Measurements from ENCODE around the gene TYW3.
"Not testable (repeated sequence)": the region's sequence is repeated elsewhere in the genome, so short reads cannot be mapped to it uniquely, and the experiment has no call there.

The TYW3 gene

GRCh38 chr1:74715236-74715502 lies 17.8 kb upstream of the TYW3 start:
- Mint-ChIP-seq H3K36me3 (ENCODE audit: low read depth) (peaks cover 44% of the 10 kb centered on the region), H3K27ac (no peak overlapping the region), H3K4me1 (ENCODE audit: low read depth) (no peaks in the 10 kb centered on the region), H3K9me3 (no peaks in the 10 kb centered on the region), H3K4me3 (no peak overlapping the region), H3K27me3 (no peaks in the 10 kb centered on the region)
- no peak for DNase-seq

GRCh38 chr1:74715806-74716205 lies 17.1 kb upstream of the TYW3 start:
- peaks cover 44% of the 10 kb centered on the region for H3K36me3 Mint-ChIP-seq (ENCODE audit: low read depth)
- no peaks in the 10 kb centered on the region for H3K27me3 Mint-ChIP-seq
- H3K27ac Mint-ChIP-seq = no peak overlapping the region
- DNase-seq = no peak
- H3K9me3 Mint-ChIP-seq = no peaks in the 10 kb centered on the region
- no peaks in the 10 kb centered on the region for H3K4me1 Mint-ChIP-seq (ENCODE audit: low read depth)
- no peak overlapping the region for H3K4me3 Mint-ChIP-seq

- H3K4me3 Mint-ChIP-seq = no peak overlapping the region
- no peaks in the 10 kb centered on the region for H3K4me1 Mint-ChIP-seq (ENCODE audit: low read depth)
- DNase-seq = no peak
- H3K9me3 Mint-ChIP-seq = no peaks in the 10 kb centered on the region
- H3K27me3 Mint-ChIP-seq = no peaks in the 10 kb centered on the region
- H3K27ac Mint-ChIP-seq = no peak overlapping the region
- peaks cover 44% of the 10 kb centered on the region for H3K36me3 Mint-ChIP-seq (ENCODE audit: low read depth)
Measured at GRCh38 chr1:74716822-74717221, 16.1 kb upstream of the TYW3 start.

- no peak overlapping the region for H3K27ac Mint-ChIP-seq
- no peak for DNase-seq
- peaks cover 48% of the 10 kb centered on the region for H3K36me3 Mint-ChIP-seq (ENCODE audit: low read depth)
- H3K27me3 Mint-ChIP-seq = no peaks in the 10 kb centered on the region
- no peaks in the 10 kb centered on the region for H3K9me3 Mint-ChIP-seq
- no peak overlapping the region for H3K4me3 Mint-ChIP-seq
- no peaks in the 10 kb centered on the region for H3K4me1 Mint-ChIP-seq (ENCODE audit: low read depth)
Measured at GRCh38 chr1:74717626-74718025, 15.3 kb upstream of the TYW3 start.

GRCh38 chr1:74726063-74726462 lies 6.9 kb upstream of the TYW3 start:
- Mint-ChIP-seq H3K36me3 (ENCODE audit: low read depth) (peaks cover 64% of the 10 kb centered on the region), H3K9me3 (peaks cover 16% of the 10 kb centered on the region), H3K27me3 (no peaks in the 10 kb centered on the region), H3K4me3 (no peak overlapping the region), H3K27ac (no peak overlapping the region), H3K4me1 (ENCODE audit: low read depth) (peaks cover 30% of the 10 kb centered on the region)
- no peak for DNase-seq

- no peak overlapping the region for H3K4me3 Mint-ChIP-seq
- H3K27ac Mint-ChIP-seq = no peak overlapping the region
- H3K9me3 Mint-ChIP-seq = peaks cover 16% of the 10 kb centered on the region
- no peaks in the 10 kb centered on the region for H3K27me3 Mint-ChIP-seq
- H3K36me3 Mint-ChIP-seq (ENCODE audit: low read depth) = peaks cover 51% of the 10 kb centered on the region
- DNase-seq = no peak
- peaks cover 43% of the 10 kb centered on the region for H3K4me1 Mint-ChIP-seq (ENCODE audit: low read depth)
Measured at GRCh38 chr1:74728736-74729135, 4.2 kb upstream of the TYW3 start.

GRCh38 chr1:74729741-74730478 lies 3.0 kb upstream of the TYW3 start:
- Mint-ChIP-seq H3K27ac (no peak overlapping the region), H3K9me3 (peaks cover 13% of the 10 kb centered on the region), H3K4me1 (ENCODE audit: low read depth) (peaks cover 54% of the 10 kb centered on the region), H3K4me3 (no peak overlapping the region), H3K27me3 (no peaks in the 10 kb centered on the region), H3K36me3 (ENCODE audit: low read depth) (peaks cover 50% of the 10 kb centered on the region)
- no peak for DNase-seq

GRCh38 chr1:74731399-74732052 lies 1.4 kb upstream of the TYW3 start:
- H3K36me3 Mint-ChIP-seq (ENCODE audit: low read depth) = peaks cover 45% of the 10 kb centered on the region
- no peak for DNase-seq
- no peak overlapping the region for H3K27ac Mint-ChIP-seq
- peaks cover 56% of the 10 kb centered on the region for H3K4me1 Mint-ChIP-seq (ENCODE audit: low read depth)
- peaks cover 7% of the 10 kb centered on the region for H3K9me3 Mint-ChIP-seq
- H3K27me3 Mint-ChIP-seq = no peaks in the 10 kb centered on the region
- peak overlapping the region; percentile 15 for H3K4me3 Mint-ChIP-seq

- DNase-seq = peak; percentile 50
- Mint-ChIP-seq H3K36me3 (ENCODE audit: low read depth) (peaks cover 46% of the 10 kb centered on the region), H3K4me3 (peak overlapping the region; percentile 94), H3K27ac (peak overlapping the region; percentile 98), H3K4me1 (ENCODE audit: low read depth) (peaks cover 55% of the 10 kb centered on the region)
- not testable (repeated sequence) for H3K27me3 Mint-ChIP-seq, H3K9me3 Mint-ChIP-seq
Measured at GRCh38 chr1:74732071-74732946, 643 bp upstream of the TYW3 start.

- no peak for DNase-seq
- H3K4me1 Mint-ChIP-seq (ENCODE audit: low read depth) = peaks cover 49% of the 10 kb centered on the region
- no peaks in the 10 kb centered on the region for H3K9me3 Mint-ChIP-seq
- no peaks in the 10 kb centered on the region for H3K27me3 Mint-ChIP-seq
- H3K27ac Mint-ChIP-seq = peak overlapping the region; percentile 98
- peak overlapping the region; percentile 94 for H3K4me3 Mint-ChIP-seq
- H3K36me3 Mint-ChIP-seq (ENCODE audit: low read depth) = peaks cover 59% of the 10 kb centered on the region
Measured at GRCh38 chr1:74733604-74734484, 892 bp downstream of the TYW3 start.

GRCh38 chr1:74737333-74737732 lies 4.4 kb downstream of the TYW3 start:
- peaks cover 87% of the 10 kb centered on the region for H3K36me3 Mint-ChIP-seq (ENCODE audit: low read depth)
- H3K27ac Mint-ChIP-seq = no peak overlapping the region
- peaks cover 26% of the 10 kb centered on the region for H3K4me1 Mint-ChIP-seq (ENCODE audit: low read depth)
- no peak overlapping the region for H3K4me3 Mint-ChIP-seq
- H3K27me3 Mint-ChIP-seq = no peaks in the 10 kb centered on the region
- DNase-seq = no peak
- H3K9me3 Mint-ChIP-seq = peaks cover 4% of the 10 kb centered on the region

GRCh38 chr1:74740307-74740980 lies 7.5 kb downstream of the TYW3 start:
- Mint-ChIP-seq H3K9me3 (peaks cover 13% of the 10 kb centered on the region), H3K36me3 (ENCODE audit: low read depth) (peaks cover 92% of the 10 kb centered on the region)
- not testable (repeated sequence) for H3K27me3 Mint-ChIP-seq; H3K4me3 Mint-ChIP-seq; H3K4me1 Mint-ChIP-seq (ENCODE audit: low read depth); H3K27ac Mint-ChIP-seq; DNase-seq

- H3K27me3 Mint-ChIP-seq; DNase-seq; H3K9me3 Mint-ChIP-seq; H3K27ac Mint-ChIP-seq; H3K4me1 Mint-ChIP-seq (ENCODE audit: low read depth); H3K4me3 Mint-ChIP-seq: not testable (repeated sequence)
- H3K36me3 Mint-ChIP-seq (ENCODE audit: low read depth) = peaks cover 94% of the 10 kb centered on the region
Measured at GRCh38 chr1:74745247-74745646, 12.3 kb downstream of the TYW3 start.

- H3K27me3 Mint-ChIP-seq = no peaks in the 10 kb centered on the region
- peaks cover 11% of the 10 kb centered on the region for H3K4me1 Mint-ChIP-seq (ENCODE audit: low read depth)
- no peak overlapping the region for H3K4me3 Mint-ChIP-seq
- peaks cover 91% of the 10 kb centered on the region for H3K36me3 Mint-ChIP-seq (ENCODE audit: low read depth)
- H3K9me3 Mint-ChIP-seq = peaks cover 7% of the 10 kb centered on the region
- H3K27ac Mint-ChIP-seq = peak overlapping the region; percentile 11
- DNase-seq = no peak
Measured at GRCh38 chr1:74748960-74749359, 16.0 kb downstream of the TYW3 start.
